Measurements from ENCODE around the gene PSMB10.
"Not testable (repeated sequence)": the region's sequence is repeated elsewhere in the genome, so short reads cannot be mapped to it uniquely, and the experiment has no call there.

The PSMB10 gene

DNA sequence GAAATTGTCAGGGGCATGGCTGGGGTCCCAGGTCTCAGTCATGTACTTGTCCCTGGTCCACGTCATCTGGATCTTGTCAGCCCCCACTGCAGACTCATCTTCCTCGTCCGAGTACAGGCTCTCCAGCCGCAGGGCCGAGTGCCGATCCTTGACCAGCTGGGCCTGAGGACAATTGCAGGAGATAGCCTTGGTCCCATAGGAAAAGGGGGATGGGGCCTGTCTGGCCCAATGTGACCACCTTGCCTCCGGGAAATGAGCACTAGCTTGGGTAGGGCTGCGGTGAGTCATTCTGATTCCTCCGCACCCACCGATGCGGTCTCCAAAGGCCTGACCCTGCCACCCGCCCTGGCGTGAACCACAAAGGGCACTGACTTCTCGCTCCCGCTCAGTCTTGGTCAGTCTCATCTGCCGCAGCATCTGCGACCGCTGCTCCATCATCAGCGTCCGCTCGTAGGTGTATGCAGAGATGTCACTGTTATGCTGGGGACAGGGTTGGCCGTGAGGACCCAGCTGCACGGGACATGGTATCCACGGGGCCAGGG, 8.8 kb upstream of the PSMB10 start:
- peaks cover 49% of the 10 kb centered on the region for H3K36me3 ChIP-seq (ENCODE audit: insufficient read depth, low read depth, low read length)
- no peaks in the 10 kb centered on the region for H3K4me1 ChIP-seq (ENCODE audit: insufficient read depth, low read length)
- H3K27ac ChIP-seq (ENCODE audit: low read length) = no peak overlapping the region
- no peaks in the 10 kb centered on the region for H3K27me3 ChIP-seq (ENCODE audit: insufficient read depth, low read length)
- no peak overlapping the region for H3K4me3 ChIP-seq (ENCODE audit: low read length)
- H3K9ac ChIP-seq (ENCODE audit: low read depth, low read length) = no peak overlapping the region
- H3K9me3 ChIP-seq (ENCODE audit: insufficient read depth, low read depth, low read length) = no peaks in the 10 kb centered on the region

DNA sequence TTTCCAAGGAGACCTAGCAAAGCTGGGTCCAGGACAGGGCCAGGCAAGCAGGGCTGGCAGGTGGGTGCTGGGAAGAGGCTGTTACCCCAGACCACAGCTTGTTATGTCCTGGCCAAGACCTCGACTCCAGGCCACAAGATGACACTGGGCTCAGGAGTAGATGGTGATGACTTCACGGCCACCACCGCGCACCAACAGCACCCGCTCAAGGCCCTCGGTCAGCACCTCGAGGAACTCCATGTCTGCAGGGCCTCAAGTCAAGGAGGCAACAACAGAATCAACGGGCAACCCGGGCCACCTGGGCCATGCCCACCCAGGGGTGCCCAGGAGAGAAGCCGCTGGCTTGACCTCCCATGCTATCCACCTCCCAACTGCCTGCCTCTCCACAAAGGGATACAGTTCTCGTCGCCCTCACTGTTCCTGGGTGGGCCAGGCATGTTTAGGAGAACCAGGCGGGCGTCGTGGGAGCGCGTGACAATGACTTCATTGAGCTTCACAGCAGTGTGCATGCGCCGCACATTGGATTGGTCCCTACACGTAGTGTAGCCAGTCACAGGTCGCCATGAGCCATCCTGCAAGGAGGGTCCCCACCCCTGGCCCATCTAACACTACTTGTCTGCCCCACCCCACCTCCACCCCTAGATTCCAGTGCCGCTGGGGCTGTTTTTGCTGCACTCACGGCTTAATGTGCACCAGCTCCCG, 8.2 kb upstream of the PSMB10 start:
- no peak overlapping the region for H3K27ac ChIP-seq (ENCODE audit: low read length)
- H3K27me3 ChIP-seq (ENCODE audit: insufficient read depth, low read length) = no peaks in the 10 kb centered on the region
- H3K4me1 ChIP-seq (ENCODE audit: insufficient read depth, low read length) = no peaks in the 10 kb centered on the region
- H3K36me3 ChIP-seq (ENCODE audit: insufficient read depth, low read depth, low read length) = peaks cover 44% of the 10 kb centered on the region
- H3K9me3 ChIP-seq (ENCODE audit: insufficient read depth, low read depth, low read length) = no peaks in the 10 kb centered on the region
- no peak overlapping the region for H3K4me3 ChIP-seq (ENCODE audit: low read length)
- H3K9ac ChIP-seq (ENCODE audit: low read depth, low read length) = no peak overlapping the region

DNA sequence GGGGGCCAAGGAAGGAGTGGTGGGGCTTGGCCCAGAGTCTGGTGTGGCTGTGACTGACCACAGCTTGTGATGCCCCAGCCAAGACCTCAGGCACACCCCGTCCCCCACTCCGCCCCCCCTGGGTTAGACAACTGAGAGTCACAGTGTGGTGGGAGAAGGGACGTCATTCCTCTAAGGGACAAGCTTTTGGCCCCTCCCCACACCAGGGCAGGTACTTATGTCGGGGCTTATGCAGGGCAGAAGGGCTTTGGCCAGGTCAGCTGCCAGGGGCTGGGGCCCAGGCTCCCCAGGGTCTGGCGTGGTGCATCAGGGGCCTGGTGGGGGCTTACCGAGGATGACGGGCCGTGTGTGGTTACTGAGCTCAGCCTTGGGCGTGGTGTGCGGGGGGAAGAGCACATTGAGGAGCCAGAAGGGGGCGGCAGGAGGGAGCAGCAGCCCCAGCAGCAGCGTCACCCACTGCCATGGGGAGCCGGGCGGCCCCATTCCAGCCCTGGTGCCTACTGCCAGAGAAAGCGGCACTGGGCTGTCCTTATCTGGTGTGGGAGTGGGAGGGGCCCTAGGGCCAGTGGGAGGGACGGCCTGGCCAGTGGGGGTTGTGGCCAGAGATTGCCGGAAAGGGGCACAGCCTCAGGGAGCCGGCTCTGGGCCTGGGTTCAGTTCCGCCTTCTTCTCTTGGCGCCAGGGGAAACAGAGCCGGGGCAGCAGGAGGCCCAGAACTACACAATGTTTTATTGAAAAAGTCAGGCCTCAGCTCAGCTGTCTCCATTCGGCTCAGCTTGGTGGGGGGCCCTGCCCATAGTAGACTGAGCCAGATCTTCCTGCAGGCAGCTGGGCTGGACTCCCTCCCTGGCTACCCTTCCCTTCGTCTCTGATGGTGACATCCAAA, 7.2 kb upstream of the PSMB10 start, which contains the start of gene LCAT:
Gene LCAT (minus strand): TSS at position 502 of the 886 bp plus-strand sequence. CDS start 19 bp downstream, at position 483.
- no peaks in the 10 kb centered on the region for H3K9me3 ChIP-seq (ENCODE audit: insufficient read depth, low read depth, low read length)
- no peak within 1 kb of the TSS for H3K4me3 ChIP-seq (ENCODE audit: low read length)
- no peaks in the 10 kb centered on the region for H3K4me1 ChIP-seq (ENCODE audit: insufficient read depth, low read length)
- no peaks in the 10 kb centered on the region for H3K27me3 ChIP-seq (ENCODE audit: insufficient read depth, low read length)
- no peak within 1 kb of the TSS for H3K9ac ChIP-seq (ENCODE audit: low read depth, low read length)
- no peak within 1 kb of the TSS for H3K27ac ChIP-seq (ENCODE audit: low read length)
- peaks cover 41% of the 10 kb centered on the region for H3K36me3 ChIP-seq (ENCODE audit: insufficient read depth, low read depth, low read length)

DNA sequence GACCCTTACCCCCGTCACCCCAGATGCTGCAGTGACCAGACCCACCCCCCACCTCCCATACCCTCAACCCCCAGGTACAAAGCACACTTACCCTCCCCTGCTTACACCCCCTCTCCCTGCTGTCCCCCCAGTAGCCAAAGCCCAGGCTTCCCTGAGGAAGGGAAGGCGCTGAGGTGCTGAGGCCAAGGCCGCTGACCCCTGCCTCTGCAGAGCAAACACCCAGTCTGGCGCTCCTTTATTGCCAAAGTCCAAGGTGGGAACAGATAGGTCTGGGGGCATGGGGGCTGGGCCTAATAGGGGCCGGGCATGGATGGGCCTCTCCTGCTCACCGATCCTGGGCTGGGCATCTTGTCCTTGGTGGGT, 6.6 kb upstream of the PSMB10 start:
- peaks cover 39% of the 10 kb centered on the region for H3K36me3 ChIP-seq (ENCODE audit: insufficient read depth, low read depth, low read length)
- no peaks in the 10 kb centered on the region for H3K9me3 ChIP-seq (ENCODE audit: insufficient read depth, low read depth, low read length)
- H3K27me3 ChIP-seq (ENCODE audit: insufficient read depth, low read length) = no peaks in the 10 kb centered on the region
- no peak overlapping the region for H3K4me3 ChIP-seq (ENCODE audit: low read length)
- no peaks in the 10 kb centered on the region for H3K4me1 ChIP-seq (ENCODE audit: insufficient read depth, low read length)
- no peak overlapping the region for H3K9ac ChIP-seq (ENCODE audit: low read depth, low read length)
- no peak overlapping the region for H3K27ac ChIP-seq (ENCODE audit: low read length)

DNA sequence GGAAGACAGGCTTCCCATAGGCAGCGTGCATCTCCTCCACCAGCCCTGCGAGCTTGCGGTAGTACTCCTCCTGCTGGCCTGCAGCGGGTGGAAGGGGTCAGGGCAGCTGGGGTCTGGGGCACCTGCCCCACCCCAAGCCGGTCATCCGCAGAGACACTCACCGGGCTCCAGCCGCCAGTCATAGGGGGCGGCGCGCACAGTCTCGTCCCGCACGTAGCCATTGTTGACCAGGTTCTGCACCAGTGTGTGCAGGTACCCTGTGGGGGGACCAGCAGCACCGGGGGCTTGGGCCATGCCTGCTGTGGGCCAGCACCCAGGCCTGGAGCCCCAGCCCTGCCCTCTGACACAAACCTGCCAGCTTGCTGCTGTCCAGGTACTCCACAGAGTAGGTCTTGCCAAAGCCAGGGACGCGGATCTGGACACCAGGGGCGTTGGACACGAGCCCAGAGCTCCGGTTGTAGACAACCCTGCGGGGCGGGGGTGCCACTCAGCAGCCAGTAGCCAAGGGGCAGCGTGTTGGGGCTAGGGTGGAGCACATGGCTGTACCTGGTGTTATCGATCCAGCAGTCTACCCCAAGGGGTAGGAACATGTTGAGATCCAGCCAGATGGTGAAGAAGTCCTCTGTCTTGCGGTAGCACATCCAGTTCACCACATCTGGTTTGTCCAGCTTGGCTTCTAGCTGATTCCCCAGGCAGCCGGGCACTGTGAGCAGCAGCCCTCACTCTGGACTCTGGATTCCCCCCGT, 6.0 kb upstream of the PSMB10 start:
- Histone ChIP-seq H3K27me3 (ENCODE audit: insufficient read depth, low read length) (no peaks in the 10 kb centered on the region), H3K9ac (ENCODE audit: low read depth, low read length) (no peak overlapping the region)

DNA sequence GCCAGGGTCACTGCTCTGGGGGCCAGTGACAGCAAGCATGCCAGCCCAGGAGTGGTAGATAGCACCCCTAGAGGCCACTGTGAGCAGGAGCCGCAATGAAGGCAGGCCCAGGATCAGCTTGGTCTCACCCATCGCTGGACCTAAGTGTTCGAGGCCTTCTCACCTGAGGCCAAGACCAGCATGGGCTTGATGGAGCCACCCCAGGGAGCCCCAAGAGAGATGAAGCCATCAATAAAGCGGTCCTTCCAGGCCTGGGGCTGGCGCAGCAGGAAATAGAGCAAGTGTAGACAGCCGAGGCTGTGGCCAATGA, 5.5 kb upstream of the PSMB10 start:
- Histone ChIP-seq H3K9ac (ENCODE audit: low read depth, low read length) (no peak overlapping the region), H3K9me3 (ENCODE audit: insufficient read depth, low read depth, low read length) (no peaks in the 10 kb centered on the region), H3K27me3 (ENCODE audit: insufficient read depth, low read length) (no peaks in the 10 kb centered on the region), H3K4me3 (ENCODE audit: low read length) (no peak overlapping the region), H3K36me3 (ENCODE audit: insufficient read depth, low read depth, low read length) (peaks cover 29% of the 10 kb centered on the region), H3K27ac (ENCODE audit: low read length) (no peak overlapping the region), H3K4me1 (ENCODE audit: insufficient read depth, low read length) (0 out of 2 replicates have a peak, but pooled peaks cover under 1% of the 10 kb centered on the region)

More for the DNA sequence above, 6.0 kb upstream of the PSMB10 start:
- Histone ChIP-seq H3K9me3 (ENCODE audit: insufficient read depth, low read depth, low read length) (no peaks in the 10 kb centered on the region), H3K4me1 (ENCODE audit: insufficient read depth, low read length) (no peaks in the 10 kb centered on the region), H3K27ac (ENCODE audit: low read length) (no peak overlapping the region), H3K36me3 (ENCODE audit: insufficient read depth, low read depth, low read length) (peaks cover 33% of the 10 kb centered on the region), H3K4me3 (ENCODE audit: low read length) (no peak overlapping the region)

DNA sequence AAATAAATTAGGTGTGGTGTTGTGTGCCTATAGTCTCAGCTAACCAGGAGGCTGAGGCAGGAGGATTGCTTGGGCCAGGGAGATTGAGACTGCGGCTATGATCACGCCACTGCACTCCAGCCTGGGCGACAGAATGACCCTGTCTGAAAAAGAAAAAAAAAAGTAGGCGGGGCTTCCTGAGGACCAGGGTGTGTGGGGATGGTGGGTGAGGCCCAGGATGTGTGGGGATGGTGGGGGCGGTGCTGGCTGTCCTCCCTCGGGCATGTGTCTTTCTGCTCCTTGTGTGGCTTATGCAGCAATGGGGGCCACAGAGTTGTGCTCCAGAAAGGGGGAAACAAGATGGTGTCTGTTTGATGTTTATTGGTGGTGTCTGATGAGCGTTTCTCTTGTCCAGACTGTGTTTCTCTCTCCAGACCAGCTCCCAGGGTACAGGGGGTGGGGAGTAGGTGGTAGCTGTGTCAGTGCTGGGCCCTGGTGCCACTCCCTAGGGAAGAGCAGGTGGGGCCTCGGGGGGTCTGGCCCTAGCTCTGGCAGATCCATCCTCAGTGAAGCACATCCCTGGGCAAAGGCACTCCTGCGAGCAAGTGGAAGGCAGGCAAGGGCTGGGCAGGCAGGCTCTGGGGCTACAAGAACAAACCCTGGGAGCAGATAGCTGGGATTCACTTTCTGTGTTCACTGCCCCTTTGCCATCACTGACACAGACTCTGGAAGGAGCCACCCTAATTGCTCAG, 5.0 kb upstream of the PSMB10 start:
- no peak overlapping the region for H3K27ac ChIP-seq (ENCODE audit: low read length)
- H3K4me3 ChIP-seq (ENCODE audit: low read length) = no peak overlapping the region
- no peak overlapping the region for H3K9ac ChIP-seq (ENCODE audit: low read depth, low read length)
- peaks cover 24% of the 10 kb centered on the region for H3K36me3 ChIP-seq (ENCODE audit: insufficient read depth, low read depth, low read length)
- no peaks in the 10 kb centered on the region for H3K9me3 ChIP-seq (ENCODE audit: insufficient read depth, low read depth, low read length)
- no peaks in the 10 kb centered on the region for H3K27me3 ChIP-seq (ENCODE audit: insufficient read depth, low read length)
- H3K4me1 ChIP-seq (ENCODE audit: insufficient read depth, low read length) = 0 out of 2 replicates have a peak, but pooled peaks cover 3% of the 10 kb centered on the region

DNA sequence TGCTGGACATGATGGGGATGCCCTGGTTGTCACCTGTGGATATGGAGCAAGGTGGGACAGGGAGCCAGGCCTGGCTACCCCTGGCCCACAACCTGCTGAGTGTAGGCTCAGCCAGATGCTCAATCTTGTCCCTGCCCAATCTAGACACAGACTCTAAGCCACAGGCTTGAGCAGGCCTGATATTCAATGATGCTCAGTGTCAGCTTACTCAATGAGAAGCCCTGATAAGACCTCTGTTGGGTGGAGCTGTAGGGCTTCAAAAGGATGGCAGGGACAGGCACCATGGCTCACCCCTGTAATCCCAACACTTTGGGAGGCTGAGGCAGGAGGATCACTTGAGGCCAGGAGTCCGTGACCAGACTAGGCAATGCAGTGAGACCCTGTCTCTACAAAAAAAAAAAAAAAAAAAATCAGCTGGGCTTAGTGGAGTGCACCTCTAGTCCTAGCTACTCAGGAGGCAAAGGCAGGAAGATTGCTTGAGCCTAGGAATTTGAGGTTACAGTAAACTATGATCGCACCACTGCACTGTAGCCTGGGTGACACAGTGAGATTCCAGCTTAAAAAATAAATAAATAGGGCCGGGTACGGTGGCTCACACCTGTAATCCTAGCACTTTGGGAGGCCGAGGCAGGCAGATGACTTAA, 3.9 kb upstream of the PSMB10 start:
- H3K36me3 ChIP-seq (ENCODE audit: insufficient read depth, low read depth, low read length) = peaks cover 14% of the 10 kb centered on the region
- H3K27me3 ChIP-seq (ENCODE audit: insufficient read depth, low read length) = no peaks in the 10 kb centered on the region
- H3K27ac ChIP-seq (ENCODE audit: low read length) = no peak overlapping the region
- H3K9ac ChIP-seq (ENCODE audit: low read depth, low read length) = no peak overlapping the region
- no peaks in the 10 kb centered on the region for H3K9me3 ChIP-seq (ENCODE audit: insufficient read depth, low read depth, low read length)
- no peak overlapping the region for H3K4me3 ChIP-seq (ENCODE audit: low read length)
- H3K4me1 ChIP-seq (ENCODE audit: insufficient read depth, low read length) = 0 out of 2 replicates have a peak, but pooled peaks cover 3% of the 10 kb centered on the region

DNA sequence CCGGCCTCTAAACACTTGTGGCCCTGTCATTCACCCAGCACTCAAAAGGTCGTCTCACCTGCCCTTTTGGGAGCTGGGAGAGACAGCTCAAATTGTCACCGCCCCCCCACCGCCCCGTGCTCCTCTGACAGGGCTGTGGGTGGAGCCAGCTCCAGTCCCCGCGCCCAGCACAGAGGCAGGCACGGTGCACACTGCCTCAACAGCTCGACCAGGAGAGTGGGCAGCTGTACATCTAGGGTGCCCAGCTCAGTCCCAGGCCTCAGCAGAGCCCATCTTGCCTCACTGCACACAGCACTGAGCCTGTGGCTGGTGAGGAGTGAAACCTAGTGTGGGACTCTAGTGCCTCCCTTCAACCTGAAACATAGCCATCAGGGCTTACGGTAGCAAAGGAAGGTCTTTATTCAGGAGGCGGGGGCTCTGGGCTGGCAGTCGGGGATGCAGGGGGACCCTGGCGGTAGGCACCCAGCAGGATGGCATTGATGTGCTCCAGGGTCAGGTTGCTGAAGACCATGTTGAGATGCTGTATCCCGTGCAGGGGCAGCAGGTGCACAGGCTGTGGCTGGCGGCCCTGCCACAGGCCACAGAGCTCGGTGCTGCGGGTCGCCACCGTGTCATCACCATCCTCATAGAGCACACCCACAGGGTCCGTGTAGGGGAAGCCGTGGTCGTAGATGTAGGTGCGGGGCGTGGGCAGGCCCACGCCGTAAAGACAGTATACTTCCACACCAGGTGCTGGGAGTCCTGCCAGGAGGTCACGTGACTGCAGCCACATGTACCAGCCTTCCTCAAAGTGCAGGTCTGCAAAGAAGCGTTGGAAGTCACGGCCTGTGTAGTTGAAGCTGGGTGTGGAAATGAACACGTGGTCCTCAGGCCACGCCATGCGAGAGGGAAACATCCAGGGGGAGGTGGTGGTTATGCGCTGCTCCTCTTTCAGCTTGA, 3.1 kb upstream of the PSMB10 start:
- H3K9ac ChIP-seq (ENCODE audit: low read depth, low read length) = no peak overlapping the region
- no peaks in the 10 kb centered on the region for H3K9me3 ChIP-seq (ENCODE audit: insufficient read depth, low read depth, low read length)
- H3K27ac ChIP-seq (ENCODE audit: low read length) = no peak overlapping the region
- H3K27me3 ChIP-seq (ENCODE audit: insufficient read depth, low read length) = no peaks in the 10 kb centered on the region
- H3K4me1 ChIP-seq (ENCODE audit: insufficient read depth, low read length) = 0 out of 2 replicates have a peak, but pooled peaks cover 3% of the 10 kb centered on the region
- peaks cover 6% of the 10 kb centered on the region for H3K36me3 ChIP-seq (ENCODE audit: insufficient read depth, low read depth, low read length)
- no peak overlapping the region for H3K4me3 ChIP-seq (ENCODE audit: low read length)

DNA sequence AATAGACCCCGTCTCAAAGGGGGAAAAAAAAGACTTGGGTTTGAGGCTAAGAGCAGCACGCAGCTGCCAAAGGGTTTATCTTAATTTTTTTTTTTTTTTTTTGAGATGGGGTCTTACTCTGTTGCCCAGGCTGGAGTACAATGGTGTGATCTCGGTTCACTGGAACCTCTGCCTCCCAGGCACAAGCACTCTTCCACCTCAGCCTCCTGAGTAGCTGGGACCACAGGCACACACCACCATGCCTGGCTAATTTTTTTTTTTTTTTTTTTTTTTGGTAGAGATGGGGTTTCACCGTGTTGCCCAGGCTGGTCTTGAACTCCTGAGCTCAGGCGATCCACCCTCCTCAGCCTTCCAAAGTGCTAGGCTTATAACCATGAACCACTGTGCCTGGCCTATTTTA, 1.1 kb upstream of the PSMB10 start:
- H3K4me1 ChIP-seq (ENCODE audit: insufficient read depth, low read length); H3K36me3 ChIP-seq (ENCODE audit: insufficient read depth, low read depth, low read length); H3K4me3 ChIP-seq (ENCODE audit: low read length); H3K9ac ChIP-seq (ENCODE audit: low read depth, low read length); H3K9me3 ChIP-seq (ENCODE audit: insufficient read depth, low read depth, low read length); H3K27ac ChIP-seq (ENCODE audit: low read length); H3K27me3 ChIP-seq (ENCODE audit: insufficient read depth, low read length): not testable (repeated sequence)
